Measurements from ENCODE around the gene REEP3. TPM values are rescaled to one million over a fixed set of nuclear protein-coding genes. Genes with fewer than 3 reads are reported as not detected.

REEP3 gene
- total RNA-seq = 57.3 and 127 TPM in 2 replicates

- peak within 1 kb of the TSS; percentile 86 for H3K4me3 ChIP-seq (ENCODE audit: low read depth, low read length)
- peak; percentile 75 for DNase-seq (ENCODE audit: low read depth)
- no peak for TF ChIP-seq CTCF (IDR thresholded peaks at IDR 0.05; ENCODE audit: insufficient read depth, low read depth, low read length)
Observed at GRCh38 chr10:63520500-63521415, at the start of gene REEP3. REEP3 (plus strand) TSS chr10:63521401; CDS start chr10:63521546, 145 bp downstream.

- no peak for TF ChIP-seq CTCF (IDR thresholded peaks at IDR 0.05; ENCODE audit: insufficient read depth, low read depth, low read length)
- DNase-seq (ENCODE audit: low read depth) = no peak
Observed at GRCh38 chr10:63474488-63474887, 46.7 kb upstream of the REEP3 start.

GRCh38 chr10:63477927-63478326 lies 43.3 kb upstream of the REEP3 start:
- H3K4me3 ChIP-seq (ENCODE audit: low read depth, low read length) = no peak overlapping the region
- TF ChIP-seq CTCF (IDR thresholded peaks at IDR 0.05; ENCODE audit: insufficient read depth, low read depth, low read length) = no peak
- DNase-seq (ENCODE audit: low read depth) = no peak

More at GRCh38 chr10:63474488-63474887, 46.7 kb upstream of the REEP3 start:
- no peak overlapping the region for H3K4me3 ChIP-seq (ENCODE audit: low read depth, low read length)

GRCh38 chr10:63478564-63478963 lies 42.6 kb upstream of the REEP3 start:
- no peak overlapping the region for H3K4me3 ChIP-seq (ENCODE audit: low read depth, low read length)
- DNase-seq (ENCODE audit: low read depth) = no peak
- no peak for TF ChIP-seq CTCF (IDR thresholded peaks at IDR 0.05; ENCODE audit: insufficient read depth, low read depth, low read length)

- no peak for TF ChIP-seq CTCF (IDR thresholded peaks at IDR 0.05; ENCODE audit: insufficient read depth, low read depth, low read length)
- no peak for DNase-seq (ENCODE audit: low read depth)
- H3K4me3 ChIP-seq (ENCODE audit: low read depth, low read length) = no peak overlapping the region
Observed at GRCh38 chr10:63480237-63480636, 41.0 kb upstream of the REEP3 start.

- no peak for TF ChIP-seq CTCF (IDR thresholded peaks at IDR 0.05; ENCODE audit: insufficient read depth, low read depth, low read length)
- H3K4me3 ChIP-seq (ENCODE audit: low read depth, low read length) = no peak overlapping the region
- DNase-seq (ENCODE audit: low read depth) = no peak
Observed at GRCh38 chr10:63481815-63482421, 39.3 kb upstream of the REEP3 start.

Data from fibroblast of villous mesenchyme (primary cell).